Measurements from ENCODE around the gene CEMIP. TPM values are rescaled to one million over a fixed set of nuclear protein-coding genes. Genes with fewer than 3 reads are reported as not detected.

CEMIP gene
- total RNA-seq, 1 donor from 2014 or later, result 0.77 TPM

DNA sequence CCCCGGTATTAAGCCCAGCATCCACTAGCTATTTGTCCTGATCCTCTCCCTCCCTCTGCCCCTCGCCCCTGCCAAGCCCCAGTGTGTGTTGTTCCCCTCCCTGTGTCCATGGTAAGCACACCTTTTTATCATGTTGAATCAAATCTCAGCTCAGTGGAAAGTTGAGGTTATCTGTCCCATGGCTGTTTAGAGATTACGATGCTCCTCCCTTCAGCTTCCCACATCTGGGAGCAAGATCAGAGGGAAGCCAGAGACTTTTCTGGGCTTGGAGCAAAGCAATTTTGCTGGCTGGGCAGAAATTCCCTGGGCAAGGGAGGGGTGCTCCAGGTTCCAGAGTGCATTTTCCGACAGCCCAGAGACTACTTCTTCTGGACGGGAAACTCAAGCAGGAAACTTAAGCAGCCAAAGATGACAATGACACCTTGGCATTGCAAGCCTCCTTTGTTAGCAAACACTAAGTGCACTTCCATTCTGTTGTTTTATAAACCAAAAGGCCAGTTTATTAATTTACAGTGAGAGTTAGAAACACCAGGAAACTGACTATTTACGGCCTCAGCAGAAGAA lies 105.9 kb downstream of the CEMIP start:
- H3K36me3 Mint-ChIP-seq (ENCODE audit: insufficient read depth), result no peaks in the 10 kb centered on the region
- no peak overlapping the region for H3K27ac Mint-ChIP-seq
- H3K27me3 Mint-ChIP-seq, result peaks cover 19% of the 10 kb centered on the region
- DNase-seq (ENCODE audit: low spot score, unreplicated experiment), result no peak
- TF ChIP-seq, protein P1, sequence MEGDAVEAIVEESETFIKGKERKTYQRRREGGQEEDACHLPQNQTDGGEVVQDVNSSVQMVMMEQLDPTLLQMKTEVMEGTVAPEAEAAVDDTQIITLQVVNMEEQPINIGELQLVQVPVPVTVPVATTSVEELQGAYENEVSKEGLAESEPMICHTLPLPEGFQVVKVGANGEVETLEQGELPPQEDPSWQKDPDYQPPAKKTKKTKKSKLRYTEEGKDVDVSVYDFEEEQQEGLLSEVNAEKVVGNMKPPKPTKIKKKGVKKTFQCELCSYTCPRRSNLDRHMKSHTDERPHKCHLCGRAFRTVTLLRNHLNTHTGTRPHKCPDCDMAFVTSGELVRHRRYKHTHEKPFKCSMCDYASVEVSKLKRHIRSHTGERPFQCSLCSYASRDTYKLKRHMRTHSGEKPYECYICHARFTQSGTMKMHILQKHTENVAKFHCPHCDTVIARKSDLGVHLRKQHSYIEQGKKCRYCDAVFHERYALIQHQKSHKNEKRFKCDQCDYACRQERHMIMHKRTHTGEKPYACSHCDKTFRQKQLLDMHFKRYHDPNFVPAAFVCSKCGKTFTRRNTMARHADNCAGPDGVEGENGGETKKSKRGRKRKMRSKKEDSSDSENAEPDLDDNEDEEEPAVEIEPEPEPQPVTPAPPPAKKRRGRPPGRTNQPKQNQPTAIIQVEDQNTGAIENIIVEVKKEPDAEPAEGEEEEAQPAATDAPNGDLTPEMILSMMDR (IDR thresholded peaks at IDR 0.05; ENCODE audit: unreplicated experiment), result no peak
- H3K4me1 Mint-ChIP-seq (ENCODE audit: low read depth), result peaks cover 12% of the 10 kb centered on the region
- no peak overlapping the region for H3K4me3 Mint-ChIP-seq (ENCODE audit: low read depth)
- no peaks in the 10 kb centered on the region for H3K9me3 Mint-ChIP-seq (ENCODE audit: low read depth)

DNA sequence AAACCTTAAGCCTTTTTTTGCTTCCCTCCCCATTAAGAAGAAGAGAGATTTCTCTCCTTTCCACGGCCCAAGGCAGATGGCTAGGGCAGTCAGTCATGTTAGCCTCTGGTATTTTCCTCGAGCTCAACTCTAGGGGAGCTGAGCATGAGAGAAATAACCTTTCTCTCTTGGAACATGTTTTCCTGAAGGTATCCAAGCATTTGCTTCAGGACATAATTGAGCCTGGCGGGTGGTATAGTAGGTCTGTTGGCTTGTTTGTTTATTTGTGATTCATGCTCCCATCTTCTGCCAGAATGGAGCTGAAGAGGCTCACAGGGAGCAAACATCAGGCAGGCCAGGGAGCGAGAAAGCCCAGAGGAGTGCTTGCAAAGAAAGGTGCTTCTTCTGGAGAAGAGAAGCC lies 108.0 kb downstream of the CEMIP start:
- Mint-ChIP-seq H3K36me3 (ENCODE audit: insufficient read depth) (no peaks in the 10 kb centered on the region), H3K4me1 (ENCODE audit: low read depth) (peaks cover 12% of the 10 kb centered on the region), H3K9me3 (ENCODE audit: low read depth) (no peaks in the 10 kb centered on the region), H3K27ac (no peak overlapping the region), H3K4me3 (ENCODE audit: low read depth) (no peak overlapping the region), H3K27me3 (peaks cover 10% of the 10 kb centered on the region)
- no peak for DNase-seq (ENCODE audit: low spot score, unreplicated experiment)
- TF ChIP-seq, protein P1 (IDR thresholded peaks at IDR 0.05; ENCODE audit: unreplicated experiment), result no peak

DNA sequence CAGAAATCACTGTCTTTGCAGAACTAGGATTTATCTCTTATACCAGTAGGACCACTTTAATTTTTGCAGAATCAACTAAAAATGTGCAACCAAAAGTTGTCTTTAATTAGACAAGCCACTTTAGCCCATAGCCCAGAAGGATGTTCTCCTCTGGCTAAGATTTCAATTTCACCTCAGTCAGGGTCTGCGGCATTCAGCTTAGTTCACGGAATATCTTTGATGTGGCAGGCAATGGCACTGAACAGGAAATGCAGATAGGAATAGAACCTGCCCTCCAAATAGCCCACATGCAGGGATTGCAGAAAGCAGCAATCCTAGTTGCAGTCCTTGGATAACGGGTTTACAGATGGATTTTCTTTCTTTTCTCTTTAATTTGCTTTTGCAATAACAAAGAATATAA lies 109.7 kb downstream of the CEMIP start:
- TF ChIP-seq, protein P1 (IDR thresholded peaks at IDR 0.05; ENCODE audit: unreplicated experiment), result no peak
- Mint-ChIP-seq H3K27me3 (peaks cover 5% of the 10 kb centered on the region), H3K36me3 (ENCODE audit: insufficient read depth) (no peaks in the 10 kb centered on the region), H3K9me3 (ENCODE audit: low read depth) (no peaks in the 10 kb centered on the region), H3K27ac (no peak overlapping the region), H3K4me1 (ENCODE audit: low read depth) (peaks cover 12% of the 10 kb centered on the region), H3K4me3 (ENCODE audit: low read depth) (no peak overlapping the region)
- DNase-seq (ENCODE audit: low spot score, unreplicated experiment), result no peak

GRCh38 chr15:80890341-80891005 lies 111.3 kb downstream of the CEMIP start:
- Mint-ChIP-seq H3K36me3 (ENCODE audit: insufficient read depth) (peaks cover 1% of the 10 kb centered on the region), H3K9me3 (ENCODE audit: low read depth) (no peaks in the 10 kb centered on the region), H3K27me3 (peaks cover 2% of the 10 kb centered on the region), H3K4me1 (ENCODE audit: low read depth) (peaks cover 12% of the 10 kb centered on the region), H3K4me3 (ENCODE audit: low read depth) (no peak overlapping the region), H3K27ac (no peak overlapping the region)
- no peak for DNase-seq (ENCODE audit: low spot score, unreplicated experiment)
- TF ChIP-seq, protein P1 (IDR thresholded peaks at IDR 0.05; ENCODE audit: unreplicated experiment), result no peak

GRCh38 chr15:80891006-80891405 lies 111.8 kb downstream of the CEMIP start:
- peaks cover 8% of the 10 kb centered on the region for H3K4me1 Mint-ChIP-seq (ENCODE audit: low read depth)

More at GRCh38 chr15:80891006-80891405, 111.8 kb downstream of the CEMIP start:
- Mint-ChIP-seq H3K27ac (no peak overlapping the region), H3K27me3 (peaks cover 2% of the 10 kb centered on the region), H3K36me3 (ENCODE audit: insufficient read depth) (peaks cover 2% of the 10 kb centered on the region), H3K4me3 (ENCODE audit: low read depth) (no peak overlapping the region), H3K9me3 (ENCODE audit: low read depth) (no peaks in the 10 kb centered on the region)
- TF ChIP-seq, protein P1 (IDR thresholded peaks at IDR 0.05; ENCODE audit: unreplicated experiment), result no peak
- DNase-seq (ENCODE audit: low spot score, unreplicated experiment), result no peak

All from progenitor cell of endocrine pancreas (in vitro differentiated cells).